ENCODE measurements around the gene TAS1R3.

TAS1R3 gene

DNA sequence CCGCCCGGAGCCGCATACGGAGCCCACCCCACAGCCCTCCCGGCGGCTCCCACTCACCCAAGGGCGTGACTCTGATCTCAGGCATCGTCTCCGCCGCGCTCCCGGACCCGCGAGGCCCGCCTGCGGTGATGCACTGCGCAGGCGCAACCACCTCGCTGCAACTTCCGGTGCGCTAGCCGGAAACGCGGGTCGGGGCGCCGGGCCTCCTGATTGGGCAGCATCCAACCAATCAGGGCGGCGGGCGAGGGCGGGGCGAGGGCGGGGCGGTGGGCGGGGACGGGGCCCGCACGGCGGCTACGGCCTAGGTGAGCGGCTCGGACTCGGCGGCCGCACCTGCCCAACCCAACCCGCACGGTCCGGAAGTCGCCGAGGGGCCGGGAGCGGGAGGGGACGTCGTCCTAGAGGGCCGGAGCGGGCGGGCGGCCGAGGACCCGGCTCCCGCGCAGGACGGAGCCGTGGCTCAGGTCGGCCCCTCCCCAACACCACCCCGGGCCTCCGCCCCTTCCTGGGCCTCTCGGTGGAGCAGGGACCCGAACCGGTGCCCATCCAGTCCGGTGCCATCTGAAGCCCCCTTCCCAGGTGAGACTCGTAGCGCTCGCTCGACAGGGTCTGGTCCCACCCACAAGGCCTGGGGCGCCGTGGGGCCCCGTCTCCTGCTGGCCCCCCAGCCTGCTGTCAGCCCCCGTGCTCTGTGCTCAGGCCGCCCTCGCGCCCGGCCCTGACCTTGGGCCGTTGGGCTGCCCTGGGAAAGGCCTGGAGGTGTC lies 6.4 kb upstream of the TAS1R3 start, which contains the start of the genes CPTP and INTS11:
Gene CPTP, plus strand, starts transcription at position 279 of the 764 bp plus-strand sequence. CDS start 2,109 bp downstream, outside the sequence.
Gene INTS11, minus strand, starts transcription at position 137 of the 764 bp plus-strand sequence. Its CDS starts 52 bp downstream, at position 85.
- peak; percentile 96 for DNase-seq

DNA sequence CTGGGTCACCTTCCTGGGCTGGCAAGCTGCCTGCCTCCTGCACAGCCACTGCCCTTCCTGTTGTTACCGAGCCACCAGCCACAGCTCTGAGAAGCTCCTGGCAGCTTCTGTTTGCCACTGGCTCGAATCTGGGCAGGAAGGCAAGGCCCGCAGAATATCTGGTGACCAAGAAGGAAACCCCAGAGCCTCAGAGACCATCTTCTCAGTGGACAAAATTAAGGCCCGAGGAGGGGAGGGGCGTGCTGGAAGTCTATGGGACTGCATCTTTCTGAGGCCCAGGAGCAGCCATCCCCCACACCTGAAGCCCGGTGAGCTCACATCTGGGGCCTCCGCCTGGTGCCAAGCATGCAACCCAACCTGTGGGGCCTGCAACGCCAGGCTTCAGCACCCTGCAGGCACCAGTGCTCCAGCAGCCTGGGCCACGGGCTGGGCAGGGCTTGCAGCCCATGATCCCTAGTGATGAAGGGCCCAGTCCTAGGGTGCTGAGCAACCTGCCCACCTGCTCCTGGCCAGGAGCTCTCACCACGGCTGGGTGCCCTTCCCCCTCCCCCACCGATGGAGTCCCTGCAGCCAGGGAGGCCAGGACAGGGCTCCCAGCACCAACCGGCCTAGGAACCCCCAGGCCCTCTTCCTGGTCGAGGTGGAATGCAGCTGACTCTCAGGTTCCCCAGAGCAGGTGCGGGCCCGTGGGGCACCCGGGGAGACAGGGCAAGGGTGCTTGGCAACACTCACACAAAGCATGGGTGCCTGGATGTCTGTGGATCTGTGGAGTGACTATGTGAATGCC lies 5.6 kb upstream of the TAS1R3 start:
- DNase-seq = no peak

GRCh38 chr1:1326075-1326605 lies 4.9 kb upstream of the TAS1R3 start:
- no peak for DNase-seq

GRCh38 chr1:1327291-1327690 lies 3.8 kb upstream of the TAS1R3 start:
- DNase-seq = no peak

DNA sequence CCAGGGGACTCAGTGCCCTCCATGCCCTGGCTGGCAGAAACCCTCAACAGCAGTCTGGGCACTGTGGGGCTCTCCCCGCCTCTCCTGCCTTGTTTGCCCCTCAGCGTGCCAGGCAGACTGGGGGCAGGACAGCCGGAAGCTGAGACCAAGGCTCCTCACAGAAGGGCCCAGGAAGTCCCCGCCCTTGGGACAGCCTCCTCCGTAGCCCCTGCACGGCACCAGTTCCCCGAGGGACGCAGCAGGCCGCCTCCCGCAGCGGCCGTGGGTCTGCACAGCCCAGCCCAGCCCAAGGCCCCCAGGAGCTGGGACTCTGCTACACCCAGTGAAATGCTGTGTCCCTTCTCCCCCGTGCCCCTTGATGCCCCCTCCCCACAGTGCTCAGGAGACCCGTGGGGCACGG lies 2.8 kb upstream of the TAS1R3 start:
- no peak for DNase-seq

- no peak for DNase-seq
Measured at GRCh38 chr1:1329304-1330210, 1.5 kb upstream of the TAS1R3 start.

- no peak for DNase-seq
Measured at GRCh38 chr1:1330366-1331067, 563 bp upstream of the TAS1R3 start.

DNA sequence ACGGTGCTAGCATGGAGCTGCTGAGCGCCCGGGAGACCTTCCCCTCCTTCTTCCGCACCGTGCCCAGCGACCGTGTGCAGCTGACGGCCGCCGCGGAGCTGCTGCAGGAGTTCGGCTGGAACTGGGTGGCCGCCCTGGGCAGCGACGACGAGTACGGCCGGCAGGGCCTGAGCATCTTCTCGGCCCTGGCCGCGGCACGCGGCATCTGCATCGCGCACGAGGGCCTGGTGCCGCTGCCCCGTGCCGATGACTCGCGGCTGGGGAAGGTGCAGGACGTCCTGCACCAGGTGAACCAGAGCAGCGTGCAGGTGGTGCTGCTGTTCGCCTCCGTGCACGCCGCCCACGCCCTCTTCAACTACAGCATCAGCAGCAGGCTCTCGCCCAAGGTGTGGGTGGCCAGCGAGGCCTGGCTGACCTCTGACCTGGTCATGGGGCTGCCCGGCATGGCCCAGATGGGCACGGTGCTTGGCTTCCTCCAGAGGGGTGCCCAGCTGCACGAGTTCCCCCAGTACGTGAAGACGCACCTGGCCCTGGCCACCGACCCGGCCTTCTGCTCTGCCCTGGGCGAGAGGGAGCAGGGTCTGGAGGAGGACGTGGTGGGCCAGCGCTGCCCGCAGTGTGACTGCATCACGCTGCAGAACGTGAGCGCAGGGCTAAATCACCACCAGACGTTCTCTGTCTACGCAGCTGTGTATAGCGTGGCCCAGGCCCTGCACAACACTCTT lies 1.1 kb downstream of the TAS1R3 start:
- no peak for DNase-seq

GRCh38 chr1:1332774-1333480 lies 1.8 kb downstream of the TAS1R3 start:
- no peak for DNase-seq

DNA sequence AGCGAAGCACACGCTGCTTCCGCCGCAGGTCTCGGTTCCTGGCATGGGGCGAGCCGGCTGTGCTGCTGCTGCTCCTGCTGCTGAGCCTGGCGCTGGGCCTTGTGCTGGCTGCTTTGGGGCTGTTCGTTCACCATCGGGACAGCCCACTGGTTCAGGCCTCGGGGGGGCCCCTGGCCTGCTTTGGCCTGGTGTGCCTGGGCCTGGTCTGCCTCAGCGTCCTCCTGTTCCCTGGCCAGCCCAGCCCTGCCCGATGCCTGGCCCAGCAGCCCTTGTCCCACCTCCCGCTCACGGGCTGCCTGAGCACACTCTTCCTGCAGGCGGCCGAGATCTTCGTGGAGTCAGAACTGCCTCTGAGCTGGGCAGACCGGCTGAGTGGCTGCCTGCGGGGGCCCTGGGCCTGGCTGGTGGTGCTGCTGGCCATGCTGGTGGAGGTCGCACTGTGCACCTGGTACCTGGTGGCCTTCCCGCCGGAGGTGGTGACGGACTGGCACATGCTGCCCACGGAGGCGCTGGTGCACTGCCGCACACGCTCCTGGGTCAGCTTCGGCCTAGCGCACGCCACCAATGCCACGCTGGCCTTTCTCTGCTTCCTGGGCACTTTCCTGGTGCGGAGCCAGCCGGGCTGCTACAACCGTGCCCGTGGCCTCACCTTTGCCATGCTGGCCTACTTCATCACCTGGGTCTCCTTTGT lies 2.6 kb downstream of the TAS1R3 start:
- no peak for DNase-seq

DNA sequence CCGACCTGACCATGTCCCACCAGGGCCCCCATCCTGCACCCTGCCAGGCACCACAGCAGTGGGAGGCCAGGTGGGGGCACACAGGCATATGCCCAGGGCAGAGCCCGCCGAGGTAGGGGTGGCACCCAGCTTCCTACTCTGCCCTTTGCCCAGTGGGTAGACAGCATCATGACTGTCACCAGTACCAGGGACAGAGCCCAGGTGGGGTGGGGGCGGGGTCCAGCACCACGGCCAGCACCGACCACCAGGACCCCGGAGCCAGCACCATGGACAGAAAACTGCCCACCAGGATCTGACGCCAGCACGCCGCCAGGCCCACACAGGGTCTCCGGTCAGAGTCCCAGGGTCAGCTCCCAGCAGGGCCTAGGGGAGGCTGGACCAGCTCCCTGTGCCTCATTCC lies 3.8 kb downstream of the TAS1R3 start:
- no peak for DNase-seq

- no peak for DNase-seq
Measured at GRCh38 chr1:1335283-1335682, 4.2 kb downstream of the TAS1R3 start.

- no peak for DNase-seq
Measured at GRCh38 chr1:1335792-1336248, 4.7 kb downstream of the TAS1R3 start.

DNA sequence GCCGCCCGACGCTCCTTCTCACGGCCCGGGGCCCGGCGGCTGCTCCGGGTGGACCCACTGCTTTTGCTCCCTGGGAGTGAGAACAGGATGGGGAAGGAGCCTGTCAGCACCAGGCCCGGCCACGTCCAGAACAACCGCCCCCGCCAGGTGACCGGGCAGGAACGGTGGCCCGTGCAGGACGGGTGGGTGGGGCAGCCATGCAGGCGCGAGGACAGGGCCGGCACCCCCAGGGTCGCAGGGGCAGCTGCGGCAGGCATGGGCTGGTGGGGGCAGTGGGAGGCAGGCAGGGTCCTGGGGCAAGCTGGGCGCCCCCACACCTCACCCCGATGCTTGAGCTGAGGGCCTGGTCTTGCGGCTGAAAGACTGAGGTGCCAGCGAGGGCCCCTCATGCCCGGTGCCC lies 5.4 kb downstream of the TAS1R3 start:
- no peak for DNase-seq

DNA sequence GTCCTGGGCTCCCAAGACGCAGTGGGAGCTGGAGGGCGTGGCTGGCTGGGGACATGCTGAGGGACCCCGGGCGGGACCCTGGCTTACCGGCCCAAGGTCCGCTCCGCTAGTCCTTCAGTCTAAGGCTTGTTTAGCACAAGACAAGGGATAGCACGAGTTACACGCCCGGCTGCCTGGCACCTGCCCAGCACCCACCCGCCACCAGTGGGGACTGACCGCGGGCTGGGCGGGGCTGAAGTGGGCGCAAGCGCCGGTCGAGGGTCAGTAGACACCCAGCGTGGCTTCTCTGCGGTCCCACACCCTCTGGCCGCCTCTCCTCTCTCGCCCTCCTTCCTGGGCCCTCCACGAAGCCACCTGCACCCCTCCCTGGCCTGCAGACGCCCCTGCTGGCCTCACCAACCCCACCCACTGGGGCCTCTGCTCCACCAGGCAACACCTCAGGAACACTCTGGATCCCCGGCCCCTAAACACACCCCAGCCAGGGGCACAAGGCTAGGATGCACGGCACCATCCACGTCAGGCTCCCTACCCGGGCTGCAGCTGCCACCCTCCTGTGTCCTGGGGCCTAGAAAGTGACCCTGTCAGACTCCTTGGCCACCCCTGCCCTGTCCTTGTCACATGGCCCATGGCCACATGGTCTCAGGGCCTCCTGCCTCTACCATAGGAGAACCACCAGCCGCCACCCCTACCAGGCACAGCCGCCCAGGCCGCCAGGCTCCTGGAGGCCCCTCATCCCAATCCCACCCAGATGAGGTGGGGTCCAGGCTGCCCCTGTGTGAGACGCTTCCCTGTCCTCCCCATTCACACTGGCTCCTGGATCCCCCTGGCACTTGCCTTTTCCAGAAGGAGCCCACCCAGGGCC lies 6.1 kb downstream of the TAS1R3 start:
- no peak for DNase-seq

- DNase-seq = no peak
Measured at GRCh38 chr1:1337793-1338147, 6.7 kb downstream of the TAS1R3 start.

GRCh38 chr1:1338278-1338677 lies 7.2 kb downstream of the TAS1R3 start:
- DNase-seq = no peak

DNA sequence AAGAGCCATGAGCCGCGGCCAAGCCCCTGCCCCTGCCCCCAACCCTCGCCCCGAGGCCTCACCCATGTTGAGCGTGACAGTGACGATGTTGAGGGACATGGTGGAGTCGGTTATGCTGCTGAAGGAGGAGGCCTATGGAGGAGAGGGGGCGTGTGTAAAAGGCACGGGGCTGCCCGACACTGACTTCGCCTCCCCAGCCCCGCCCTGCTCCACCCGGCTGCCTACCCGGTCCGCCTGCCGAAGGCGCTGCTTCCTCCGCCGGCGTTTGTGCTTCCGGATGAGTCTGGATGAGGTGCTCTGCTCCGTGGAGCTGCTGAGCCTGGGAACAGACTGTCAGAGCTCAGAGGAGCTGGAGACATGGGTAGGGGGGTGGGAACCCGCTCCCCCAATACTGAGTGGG lies 9.1 kb downstream of the TAS1R3 start:
- no peak for DNase-seq

Measured in T-helper 9 cell (primary cell).